HG03439 (cell line): ENCODE data around the gene RMRP.
"Not testable (repeated sequence)": the region's sequence is repeated elsewhere in the genome, so short reads cannot be mapped to it uniquely, and the experiment has no call there.

ENCODE experiments used
- ATAC-seq: cut with Tn5 transposase; IDR thresholded peaks from one replicate; pipeline ENCODE4 v1.9.1; 2021; ENCODE audit warnings: mild to moderate bottlenecking, moderate library complexity; ENCODE audit not compliant: unreplicated experiment

The RMRP gene

DNA sequence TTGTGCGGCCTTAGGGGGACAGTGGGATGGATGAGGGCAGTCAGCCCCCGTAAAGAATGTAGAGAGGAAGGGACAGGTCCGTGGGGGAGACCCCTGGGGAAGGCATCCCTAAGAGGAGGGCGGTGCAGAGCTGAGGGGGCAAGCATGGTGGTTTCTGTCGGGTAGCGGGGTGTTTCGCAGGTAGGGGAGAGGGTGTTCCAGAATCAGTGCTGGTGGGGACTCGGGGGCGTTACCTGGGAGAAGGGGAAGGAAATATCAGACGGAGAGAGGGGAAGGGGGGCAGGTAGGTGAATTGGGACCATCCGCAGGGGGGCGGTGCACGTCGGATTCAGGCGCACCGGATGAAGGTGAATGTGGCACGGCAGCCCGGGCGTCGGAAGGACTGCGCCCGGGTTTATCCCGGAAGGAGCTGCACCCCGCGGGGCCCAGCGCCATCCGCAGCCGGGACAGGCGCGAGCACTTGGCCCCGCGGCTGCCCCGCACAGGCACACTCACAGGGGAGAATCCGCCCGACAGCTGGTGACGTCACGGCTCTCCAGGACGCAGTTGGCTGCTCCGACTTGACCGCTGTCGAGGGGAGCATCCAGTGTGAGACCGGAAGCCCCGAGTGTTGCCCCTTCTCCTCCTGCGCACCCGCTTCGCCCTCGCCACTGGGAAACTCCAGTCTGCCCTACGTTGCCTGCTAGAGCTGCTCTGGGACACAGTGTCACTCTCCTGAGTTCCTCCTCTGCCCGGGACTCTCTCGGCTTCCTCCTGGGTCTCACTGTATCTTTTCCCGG is 40.9 kb downstream of the RMRP start:
- ATAC-seq: peak; percentile 53

DNA sequence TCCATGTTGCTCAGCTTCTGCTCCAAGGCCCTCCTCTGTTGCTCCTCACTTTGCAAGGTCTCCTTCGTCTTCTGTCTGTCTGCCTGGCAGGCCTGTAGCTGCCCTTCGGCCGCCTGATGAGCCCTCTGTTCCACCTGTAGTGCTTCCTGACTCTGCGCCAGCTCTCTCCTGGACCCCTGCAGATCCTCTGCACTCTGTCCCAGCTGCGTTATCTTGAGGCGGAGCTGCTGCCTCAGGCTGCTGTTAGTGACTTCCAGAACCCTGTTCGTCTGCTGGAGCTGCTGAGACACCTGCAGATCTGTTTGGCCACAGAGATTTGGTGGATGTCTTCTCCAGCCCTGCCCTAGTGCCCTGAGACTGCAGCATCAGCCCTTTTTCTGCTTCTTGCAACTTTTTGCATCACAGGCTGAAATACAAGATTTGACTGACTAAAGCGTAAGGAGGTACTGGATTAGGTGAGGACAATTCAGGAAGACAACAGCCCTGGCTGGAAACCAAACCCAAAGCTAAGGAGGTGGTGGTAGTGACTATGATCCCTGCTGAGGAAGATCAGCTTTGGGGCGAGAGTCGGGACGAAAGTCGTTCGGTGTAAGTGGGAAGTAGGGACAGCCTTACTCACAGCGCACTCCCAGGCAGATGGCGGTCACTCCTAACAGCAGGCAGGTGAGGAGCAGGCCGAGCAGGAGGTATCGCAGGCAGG is 41.7 kb downstream of the RMRP start:
- no peak for ATAC-seq

DNA sequence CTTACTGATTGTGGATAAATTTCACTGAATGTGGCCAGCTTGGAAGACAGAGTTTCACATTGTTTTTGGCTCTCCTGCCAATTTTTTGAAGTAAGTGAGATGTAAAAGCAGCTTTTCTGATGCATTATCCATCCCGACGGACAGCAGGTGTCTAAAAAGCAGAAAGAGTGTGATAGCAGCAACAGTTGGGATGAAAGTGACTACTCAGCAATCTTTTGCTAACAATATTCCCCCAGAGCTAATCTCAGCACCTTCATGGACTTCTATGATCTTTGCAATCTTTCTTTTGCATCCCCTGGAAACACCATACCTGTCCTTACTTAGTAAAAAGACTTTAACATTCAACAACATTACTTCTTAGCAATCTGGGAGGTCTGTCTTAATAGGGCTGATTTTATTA is 45.0 kb downstream of the RMRP start:
- ATAC-seq: no peak

DNA sequence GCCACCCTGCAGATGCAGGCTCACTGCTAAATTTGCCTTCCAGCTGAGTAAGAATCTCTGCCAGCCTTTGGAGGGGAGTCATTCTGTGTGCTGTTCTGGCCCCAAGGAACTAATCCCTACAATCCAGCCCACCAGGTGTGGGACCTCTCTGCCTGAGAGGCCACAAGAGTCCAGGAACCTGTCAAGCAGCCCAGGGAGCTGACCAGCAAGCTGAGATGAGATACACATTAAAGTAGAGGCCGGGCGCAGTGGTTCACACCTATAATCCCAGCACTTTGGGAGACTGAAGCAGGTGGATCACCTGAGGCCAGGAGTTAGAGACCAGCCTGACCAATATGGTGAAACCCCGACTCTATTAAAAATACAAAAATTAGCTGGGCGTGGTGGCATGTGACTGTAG is 45.8 kb downstream of the RMRP start:
- ATAC-seq: not testable (repeated sequence)

DNA sequence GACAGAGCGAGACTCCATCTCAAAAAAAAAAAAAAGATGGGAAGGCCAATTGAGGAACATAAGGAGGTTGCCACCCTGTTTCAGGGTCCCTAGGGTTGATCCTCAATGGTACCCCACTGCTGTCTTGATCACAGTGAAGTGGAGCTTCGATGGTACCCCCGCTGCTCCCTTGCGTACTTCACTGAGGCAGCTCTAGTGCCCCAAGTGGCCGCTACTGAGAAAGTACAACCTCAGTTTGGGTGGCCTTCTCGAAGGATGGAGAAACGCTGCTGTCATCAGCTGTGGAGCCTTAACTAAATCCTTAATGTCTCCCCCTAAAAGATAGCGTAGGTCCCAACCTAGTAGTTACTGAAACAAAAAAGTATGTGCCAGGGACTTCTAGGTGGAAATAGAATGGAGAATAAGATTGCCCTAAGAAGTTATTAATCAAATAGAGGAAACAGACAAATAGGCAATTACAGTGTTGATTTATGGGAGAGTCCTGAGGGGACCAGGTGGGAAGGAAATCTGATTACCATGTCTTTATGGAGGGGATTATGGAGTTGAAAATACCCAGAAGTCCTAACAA is 46.5 kb downstream of the RMRP start:
- no peak for ATAC-seq

DNA sequence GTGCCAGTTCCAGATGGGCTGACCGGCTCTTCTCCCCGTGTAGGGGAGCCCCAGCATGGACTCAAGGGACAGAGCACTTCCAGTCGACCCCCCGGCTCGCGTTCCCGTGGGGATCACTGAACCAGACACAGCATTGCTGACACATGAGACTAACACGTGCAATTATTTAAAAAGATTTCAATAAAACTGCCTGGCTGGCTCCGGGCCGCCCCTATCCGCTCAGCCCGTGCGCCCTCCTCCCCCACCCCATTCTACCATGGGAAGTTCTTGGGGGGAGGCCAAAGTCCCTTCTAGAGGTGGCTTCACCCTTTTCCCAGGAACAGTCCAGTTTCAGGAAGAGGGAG is 48.0 kb downstream of the RMRP start:
- no peak for ATAC-seq

DNA sequence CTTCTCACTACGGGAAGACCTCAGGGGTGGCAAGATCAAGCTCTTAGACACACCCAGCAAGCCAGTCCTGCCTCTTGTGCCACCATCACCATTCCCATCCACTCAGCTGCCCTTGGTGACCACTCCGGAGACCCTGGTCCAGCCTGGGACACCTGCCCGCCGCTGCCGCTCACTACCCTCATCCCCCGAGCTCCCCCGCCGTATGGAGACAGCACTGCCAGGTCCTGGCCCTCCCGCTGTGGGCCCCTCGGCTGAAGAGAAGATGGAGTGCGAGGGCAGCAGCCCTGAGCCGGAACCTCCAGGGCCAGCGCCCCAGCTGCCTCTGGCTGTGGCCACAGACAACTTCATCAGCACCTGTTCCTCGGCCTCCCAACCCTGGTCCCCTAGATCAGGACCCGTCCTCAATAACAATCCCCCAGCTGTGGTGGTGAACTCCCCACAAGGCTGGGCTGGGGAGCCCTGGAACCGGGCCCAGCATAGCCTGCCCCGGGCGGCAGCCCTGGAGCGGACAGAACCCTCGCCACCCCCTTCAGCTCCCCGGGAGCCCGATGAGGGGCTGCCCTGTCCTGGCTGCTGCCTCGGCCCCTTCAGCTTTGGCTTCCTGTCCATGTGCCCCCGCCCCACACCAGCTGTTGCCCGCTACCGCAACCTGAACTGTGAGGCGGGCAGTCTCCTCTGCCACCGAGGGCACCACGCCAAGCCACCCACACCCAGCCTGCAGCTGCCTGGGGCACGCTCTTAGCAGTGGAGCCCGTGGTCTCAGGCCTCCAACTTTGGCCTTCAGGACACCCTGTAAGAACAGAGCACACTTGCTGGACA is 48.6 kb downstream of the RMRP start:
- ATAC-seq: no peak

DNA sequence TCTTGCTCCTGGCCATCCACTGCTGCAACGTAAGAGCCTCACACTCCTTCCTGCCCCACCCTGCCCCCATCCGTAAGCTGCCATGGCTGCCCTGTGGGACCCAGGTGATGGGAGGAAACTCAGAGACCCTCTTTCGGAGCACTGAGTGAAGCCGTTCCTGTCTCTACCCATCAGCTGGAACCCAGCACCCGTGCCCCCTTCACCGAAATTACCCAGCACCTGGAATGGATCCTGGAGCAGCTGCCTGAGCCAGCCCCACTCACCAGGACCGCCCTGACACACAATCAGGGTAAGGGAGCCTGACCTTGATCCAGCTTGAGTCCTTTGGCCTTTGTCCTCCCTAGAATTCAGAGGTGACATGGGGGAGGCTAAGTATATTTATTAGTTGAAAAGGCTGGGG is 49.6 kb downstream of the RMRP start:
- no peak for ATAC-seq
